GM18507 (cell line): ENCODE data around the gene VOPP1.

Experiments used
- DNase-seq: peaks from one replicate; pipeline ENCODE4 v3.0.0; 2011; ENCODE audit warnings: low read depth; ENCODE audit not compliant: insufficient read length; ENCODE audit errors: extremely low spot score
- FAIRE-seq: peaks from 2 replicates; lab custom pipeline; 2011; peaks lifted over from hg19 to GRCh38; lab: Jason Lieb, UNC

The VOPP1 gene

GRCh38 chr7:55500117-55500756, 72.1 kb downstream of the VOPP1 start:
- FAIRE-seq (no peak), DNase-seq (no peak)

GRCh38 chr7:55499591-55499990, 72.7 kb downstream of the VOPP1 start:
- no peak for DNase-seq
- no peak for FAIRE-seq

GRCh38 chr7:55498770-55499169, 73.5 kb downstream of the VOPP1 start:
- FAIRE-seq (no peak), DNase-seq (no peak)

- FAIRE-seq (no peak), DNase-seq (no peak)
These were observed 74.2 kb downstream of the VOPP1 start for GRCh38 chr7:55498142-55498541.

GRCh38 chr7:55497521-55497920, 74.8 kb downstream of the VOPP1 start:
- DNase-seq (no peak), FAIRE-seq (no peak)

- FAIRE-seq: no peak
- DNase-seq: no peak
These were observed 75.4 kb downstream of the VOPP1 start for GRCh38 chr7:55496906-55497305.

GRCh38 chr7:55494951-55495350, 77.4 kb downstream of the VOPP1 start:
- FAIRE-seq (no peak), DNase-seq (no peak)

- DNase-seq (no peak), FAIRE-seq (no peak)
These were observed 78.9 kb downstream of the VOPP1 start for GRCh38 chr7:55493408-55493807.

- DNase-seq (no peak), FAIRE-seq (no peak)
These were observed 81.0 kb downstream of the VOPP1 start for GRCh38 chr7:55491346-55491745.

- FAIRE-seq (no peak), DNase-seq (no peak)
These were observed 82.2 kb downstream of the VOPP1 start for GRCh38 chr7:55490099-55490498.

GRCh38 chr7:55489552-55489951, 82.8 kb downstream of the VOPP1 start:
- no peak for FAIRE-seq
- DNase-seq: no peak

GRCh38 chr7:55488804-55489340, 83.4 kb downstream of the VOPP1 start:
- FAIRE-seq: no peak
- DNase-seq: no peak

- no peak for FAIRE-seq
- no peak for DNase-seq
These were observed 84.1 kb downstream of the VOPP1 start for GRCh38 chr7:55488216-55488615.

GRCh38 chr7:55486991-55487390, 85.3 kb downstream of the VOPP1 start:
- FAIRE-seq: no peak
- DNase-seq: no peak

- DNase-seq (no peak), FAIRE-seq (no peak)
These were observed 86.1 kb downstream of the VOPP1 start for GRCh38 chr7:55486192-55486590.

GRCh38 chr7:55485501-55486191, 86.7 kb downstream of the VOPP1 start:
- no peak for FAIRE-seq
- DNase-seq: no peak

- FAIRE-seq (no peak), DNase-seq (no peak)
These were observed 87.5 kb downstream of the VOPP1 start for GRCh38 chr7:55484834-55485233.

- no peak for FAIRE-seq
- no peak for DNase-seq
These were observed 88.1 kb downstream of the VOPP1 start for GRCh38 chr7:55484241-55484640.

GRCh38 chr7:55483046-55483445, 89.3 kb downstream of the VOPP1 start:
- DNase-seq: no peak
- no peak for FAIRE-seq

- no peak for FAIRE-seq
- no peak for DNase-seq
These were observed 91.1 kb downstream of the VOPP1 start for GRCh38 chr7:55481155-55481554.

- no peak for DNase-seq
- FAIRE-seq: peak; percentile 12
These were observed 93.6 kb downstream of the VOPP1 start for GRCh38 chr7:55478700-55479099.
